ENCODE data around the gene MYOZ3.

Gene MYOZ3

DNA sequence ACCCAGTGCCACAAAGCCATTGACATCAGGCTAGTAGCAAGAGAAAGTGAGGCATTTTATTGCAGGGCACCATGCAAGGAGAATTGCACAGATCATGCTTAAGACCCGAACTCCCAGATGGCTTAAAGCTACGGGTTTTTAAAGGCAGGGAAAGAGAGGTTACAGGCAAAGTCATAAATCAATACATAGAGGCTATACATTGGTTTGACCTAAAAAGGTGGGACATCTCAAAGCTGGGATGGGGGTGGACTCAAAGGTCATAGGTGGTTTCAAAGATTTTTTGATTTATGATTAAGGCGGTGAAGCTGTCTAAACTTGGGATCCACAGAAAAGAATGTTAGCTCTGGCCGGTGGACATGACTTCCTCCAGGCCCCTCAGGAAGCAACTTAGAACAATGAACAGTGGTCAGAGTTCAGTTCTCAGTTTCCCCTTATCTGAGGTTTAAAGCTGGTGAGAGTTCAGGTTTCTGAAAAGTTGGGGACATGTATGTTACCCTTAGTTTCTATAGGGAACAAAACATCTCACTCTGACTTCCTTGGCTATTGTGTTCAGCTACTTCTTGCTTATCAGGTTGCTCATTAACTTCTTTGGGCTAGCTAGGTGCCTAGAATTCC is 45.8 kb downstream of the MYOZ3 start:
- no peak for DNase-seq

DNA sequence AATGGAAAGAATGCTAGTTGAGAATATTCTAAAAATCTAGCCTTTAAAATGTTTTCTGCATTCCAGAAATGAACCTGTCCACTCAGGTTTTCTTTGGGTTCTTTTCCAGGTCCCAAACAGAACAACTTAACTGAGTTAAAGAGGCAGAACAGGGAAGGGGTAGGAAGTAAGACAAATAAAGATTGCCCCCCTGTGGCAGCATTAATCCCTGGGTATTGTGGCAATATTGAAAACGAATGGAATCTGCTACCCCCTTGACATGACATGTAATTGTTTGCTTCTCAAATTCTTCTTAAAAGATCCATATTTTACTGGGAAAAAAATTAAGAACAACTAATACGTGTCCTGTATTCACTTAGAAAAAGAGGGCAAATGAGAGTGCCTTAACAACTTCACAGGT is 49.1 kb downstream of the MYOZ3 start:
- DNase-seq: no peak

DNA sequence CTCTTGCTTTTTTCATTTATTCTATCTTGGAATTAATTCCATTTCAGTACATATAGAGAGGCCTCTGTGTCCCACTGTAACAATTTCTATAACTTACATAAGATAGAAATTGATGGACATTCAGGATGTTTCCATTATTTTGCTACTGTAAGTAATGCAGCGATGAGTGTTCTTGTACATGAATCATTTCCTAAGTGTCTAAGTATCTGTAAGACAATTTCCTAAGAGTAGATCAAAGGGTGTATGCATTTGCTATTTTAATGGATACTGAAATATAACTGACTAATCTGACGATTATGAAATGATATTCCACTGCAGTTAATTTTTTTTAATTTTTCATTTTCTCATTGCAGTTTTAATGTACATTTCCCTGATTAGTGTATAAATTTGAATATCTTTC is 62.8 kb downstream of the MYOZ3 start:
- no peak for DNase-seq

Measured in activated effector memory CD4-positive, alpha-beta T cell treated with anti-CD3 and anti-CD28 coated beads, Interleukin-2, amount 50 U/mL, for 16 hours (primary cell).